Measurements from ENCODE around the gene PLA2G6. TPM values are rescaled to one million over a fixed set of nuclear protein-coding genes. Genes with fewer than 3 reads are reported as not detected.

The PLA2G6 gene
- total and polyA plus RNA-seq, 9 of the 15 experiments (the other 6 are each of a cell fraction or from before 2014, with no cell fraction given): 0.11 to 12.2 (median 9.7) TPM

- TF ChIP-seq, protein P1, sequence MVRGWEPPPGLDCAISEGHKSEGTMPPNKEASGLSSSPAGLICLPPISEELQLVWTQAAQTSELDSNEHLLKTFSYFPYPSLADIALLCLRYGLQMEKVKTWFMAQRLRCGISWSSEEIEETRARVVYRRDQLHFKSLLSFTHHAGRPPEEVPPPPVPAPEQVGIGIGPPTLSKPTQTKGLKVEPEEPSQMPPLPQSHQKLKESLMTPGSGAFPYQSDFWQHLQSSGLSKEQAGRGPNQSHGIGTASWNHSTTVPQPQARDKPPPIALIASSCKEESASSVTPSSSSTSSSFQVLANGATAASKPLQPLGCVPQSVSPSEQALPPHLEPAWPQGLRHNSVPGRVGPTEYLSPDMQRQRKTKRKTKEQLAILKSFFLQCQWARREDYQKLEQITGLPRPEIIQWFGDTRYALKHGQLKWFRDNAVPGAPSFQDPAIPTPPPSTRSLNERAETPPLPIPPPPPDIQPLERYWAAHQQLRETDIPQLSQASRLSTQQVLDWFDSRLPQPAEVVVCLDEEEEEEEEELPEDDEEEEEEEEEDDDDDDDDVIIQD (CRISPR knock-in tag; IDR thresholded peaks at IDR 0.05): no peak
- TF ChIP-seq, protein P2, sequence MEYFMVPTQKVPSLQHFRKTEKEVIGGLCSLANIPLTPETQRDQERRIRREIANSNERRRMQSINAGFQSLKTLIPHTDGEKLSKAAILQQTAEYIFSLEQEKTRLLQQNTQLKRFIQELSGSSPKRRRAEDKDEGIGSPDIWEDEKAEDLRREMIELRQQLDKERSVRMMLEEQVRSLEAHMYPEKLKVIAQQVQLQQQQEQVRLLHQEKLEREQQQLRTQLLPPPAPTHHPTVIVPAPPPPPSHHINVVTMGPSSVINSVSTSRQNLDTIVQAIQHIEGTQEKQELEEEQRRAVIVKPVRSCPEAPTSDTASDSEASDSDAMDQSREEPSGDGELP (CRISPR knock-in tag; IDR thresholded peaks at IDR 0.05; ENCODE audit: borderline replicate concordance): peak; percentile 45; the same call in 1 of the 2 replicates
Measured at GRCh38 chr22:38202437-38203089, 20.9 kb upstream of the PLA2G6 start (continued).

DNA sequence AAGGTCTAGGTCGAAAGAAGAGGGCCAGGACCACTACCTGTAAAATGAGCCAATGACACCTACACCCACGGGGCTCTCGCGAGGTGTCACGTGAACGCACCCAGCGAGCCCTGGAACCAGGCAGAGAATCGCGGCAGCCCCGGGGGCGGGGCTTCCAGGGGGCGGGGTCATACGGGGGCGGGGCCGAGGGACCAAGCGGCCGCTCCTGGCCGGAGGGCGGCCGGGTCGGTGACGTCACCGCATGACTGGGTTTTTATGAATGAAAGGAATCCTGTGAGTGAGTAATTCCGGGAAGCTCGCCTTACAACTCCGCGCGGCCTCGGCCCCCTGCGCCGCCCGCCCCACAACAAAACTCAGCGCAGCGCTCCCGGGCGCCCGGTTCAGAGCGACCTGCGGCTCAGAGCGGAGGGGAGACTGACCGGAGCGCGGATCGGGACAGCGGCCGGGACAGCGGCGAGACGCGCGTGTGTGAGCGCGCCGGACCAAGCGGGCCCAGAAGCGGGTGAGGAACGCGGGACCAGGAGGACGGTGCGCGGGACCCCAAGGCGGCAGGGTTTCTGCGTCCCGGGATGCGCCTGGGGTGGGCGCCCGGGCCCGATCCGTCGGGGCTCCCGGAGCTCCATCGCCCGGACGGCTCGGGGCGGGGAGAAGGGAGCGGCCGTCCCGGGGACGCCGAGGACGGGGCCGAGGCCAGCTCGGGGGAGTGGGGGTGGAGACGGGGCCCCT lies 20.2 kb upstream of the PLA2G6 start, which contains the start of gene MAFF:
Gene MAFF, plus strand, starts transcription at position 284 of the 726 bp plus-strand sequence. CDS start 11,860 bp downstream, outside the sequence.
- no peaks in the 10 kb centered on the region for H3K9me1 ChIP-seq (ENCODE audit: control insufficient read depth, insufficient read depth, low read length)
- ChIA-PET POLR2A (interaction anchor here (0.5 to 4.9 kb wide), 19 partner anchors 9 to 268 kb away, joined by 3 to 44 read pairs (median 3); partner anchors contain the start of gene PLA2G6), CTCF (ENCODE audit: low intra/inter-chr PET ratio) (no interaction called here)
- no peaks in the 10 kb centered on the region for H3K9me3 ChIP-seq (replicated peaks; ENCODE audit: control insufficient read depth, insufficient read depth, low read depth, low read length)
- peaks cover 39% of the 10 kb centered on the region for H3K79me2 ChIP-seq (ENCODE audit: control insufficient read depth, insufficient read depth, low read length)
- no peaks in the 10 kb centered on the region for H3K36me3 ChIP-seq (ENCODE audit: control insufficient read depth, insufficient read depth, low read length)
- peak within 1 kb of the TSS; percentile 85 for H3K4me2 ChIP-seq (ENCODE audit: insufficient read depth, low read length)
- H4K20me1 ChIP-seq (replicated peaks; ENCODE audit: control insufficient read depth, insufficient read depth, low read length): peaks cover 18% of the 10 kb centered on the region; the same call in 1 of the 2 replicates
- peak within 1 kb of the TSS; percentile 82 for H3K4me3 ChIP-seq
- TSS peak; percentile 55 for BruUV-seq (replicated peaks)
- in situ Hi-C loops (cut with MboI) (no loop called here), intact Hi-C loops (cut with micrococcal nuclease) (loop anchor here (10.0 kb wide), 1 partner anchor 87 kb away; the partner anchor contains the start of gene BAIAP2L2)
- peak within 1 kb of the TSS; percentile 96 for H2AFZ ChIP-seq (ENCODE audit: low read depth, low read length)
- peak within 1 kb of the TSS; percentile 87 to 94 for H3K9ac ChIP-seq (ENCODE audit: insufficient read depth in 1 of 2, low read depth in 2 of 2, low read length in 2 of 2)
- FAIRE-seq (peak; percentile 86), DNase-seq (ENCODE audit: extremely low read depth in 1 of 4, low spot score in 3 of 4) (peak; percentile 89 to 97 (median 93)), ATAC-seq (peak; percentile 85)
- H3K27ac ChIP-seq (ENCODE audit: extremely low read depth, low read depth, low read length): peak within 1 kb of the TSS; percentile 95
- H3K27me3 ChIP-seq (ENCODE audit: control insufficient read depth in 2 of 2, insufficient read depth in 2 of 2, low read length in 2 of 2): no peaks in the 10 kb centered on the region
- peaks cover 4 to 22% of the 10 kb centered on the region in 2 experiments; a peak in 3 of 5 replicates for H3K4me1 ChIP-seq (replicated peaks in 1 of 2; ENCODE audit: control insufficient read depth in 2 of 2, insufficient read depth in 2 of 2, low read length in 2 of 2)
- WGBS (ENCODE audit: insufficient coverage, low coverage, missing lambda C conversion rate): 3% methylated on average over 6 of the region's 85 CpGs
- TF ChIP-seq, protein P3, sequence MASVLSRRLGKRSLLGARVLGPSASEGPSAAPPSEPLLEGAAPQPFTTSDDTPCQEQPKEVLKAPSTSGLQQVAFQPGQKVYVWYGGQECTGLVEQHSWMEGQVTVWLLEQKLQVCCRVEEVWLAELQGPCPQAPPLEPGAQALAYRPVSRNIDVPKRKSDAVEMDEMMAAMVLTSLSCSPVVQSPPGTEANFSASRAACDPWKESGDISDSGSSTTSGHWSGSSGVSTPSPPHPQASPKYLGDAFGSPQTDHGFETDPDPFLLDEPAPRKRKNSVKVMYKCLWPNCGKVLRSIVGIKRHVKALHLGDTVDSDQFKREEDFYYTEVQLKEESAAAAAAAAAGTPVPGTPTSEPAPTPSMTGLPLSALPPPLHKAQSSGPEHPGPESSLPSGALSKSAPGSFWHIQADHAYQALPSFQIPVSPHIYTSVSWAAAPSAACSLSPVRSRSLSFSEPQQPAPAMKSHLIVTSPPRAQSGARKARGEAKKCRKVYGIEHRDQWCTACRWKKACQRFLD (CRISPR knock-in tag; IDR thresholded peaks at IDR 0.05): peak; percentile 46; the same call in 1 of the 2 replicates
- TF ChIP-seq USF2 (CRISPR knock-in tag; IDR thresholded peaks at IDR 0.05): peak; percentile 83
- peak; percentile 65; the same call in 1 of the 2 replicates for TF ChIP-seq PHF8 (IDR thresholded peaks at IDR 0.05; ENCODE audit: borderline replicate concordance, low read length)
- peak in 1 of 2 experiments; percentile 38; a peak in 2 of 4 replicates for TF ChIP-seq HDAC1 (IDR thresholded peaks at IDR 0.05)
- TF ChIP-seq, protein P4, sequence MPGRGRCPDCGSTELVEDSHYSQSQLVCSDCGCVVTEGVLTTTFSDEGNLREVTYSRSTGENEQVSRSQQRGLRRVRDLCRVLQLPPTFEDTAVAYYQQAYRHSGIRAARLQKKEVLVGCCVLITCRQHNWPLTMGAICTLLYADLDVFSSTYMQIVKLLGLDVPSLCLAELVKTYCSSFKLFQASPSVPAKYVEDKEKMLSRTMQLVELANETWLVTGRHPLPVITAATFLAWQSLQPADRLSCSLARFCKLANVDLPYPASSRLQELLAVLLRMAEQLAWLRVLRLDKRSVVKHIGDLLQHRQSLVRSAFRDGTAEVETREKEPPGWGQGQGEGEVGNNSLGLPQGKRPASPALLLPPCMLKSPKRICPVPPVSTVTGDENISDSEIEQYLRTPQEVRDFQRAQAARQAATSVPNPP (IDR thresholded peaks at IDR 0.05; ENCODE audit: borderline replicate concordance, insufficient read depth, insufficient read length): no peak
- TF ChIP-seq CHD4 (IDR thresholded peaks at IDR 0.05; ENCODE audit: insufficient read depth, insufficient replicate concordance, low read depth, low read length, poor library complexity, severe bottlenecking): no peak
- peak; percentile 10 for TF ChIP-seq U2AF1 (optimal IDR thresholded peaks at IDR 0.05; ENCODE audit: low read depth, low read length)

All from K562 (cell line).